ENCODE data around the gene TRIM8. TPM values are rescaled to one million over a fixed set of nuclear protein-coding genes. Genes with fewer than 3 reads are reported as not detected.

The TRIM8 gene
- polyA plus RNA-seq, 3 donors = 39.4 to 183 (median 41.4) TPM

GRCh38 chr10:102629661-102630614 is 14.3 kb upstream of the TRIM8 start:
- peaks cover 0 to under 1% (median 0%) of the 10 kb centered on the region in 3 donors for H3K27me3 Mint-ChIP-seq (ENCODE audit: low read depth in 3 of 3)

GRCh38 chr10:102630663-102631062 is 13.6 kb upstream of the TRIM8 start:
- Mint-ChIP-seq H3K9me3 (peaks cover 0 to 2% (median 0%) of the 10 kb centered on the region in 7 donors), H3K27me3 (ENCODE audit: low read depth in 3 of 3) (no peaks in the 10 kb centered on the region), H3K4me1 (peaks cover 68% of the 10 kb centered on the region), H3K4me3 (no peak overlapping the region), H3K36me3 (peaks cover 41 to 54% of the 10 kb centered on the region in 2 donors), H3K27ac (peak overlapping the region in 3 of 7 donors; percentile 56 to 96 (median 95))
- Histone ChIP-seq H3K4me1 (ENCODE audit: control insufficient read depth in 1 of 2, insufficient read depth in 2 of 2, low read length in 2 of 2) (peaks cover 62 to 67% of the 10 kb centered on the region in 2 donors), H2AFZ (ENCODE audit: insufficient read depth, low read depth, low read length, poor library complexity, severe bottlenecking) (no peak overlapping the region), H4K20me1 (ENCODE audit: insufficient read depth, low read length) (no peaks in the 10 kb centered on the region), H3K36me3 (replicated peaks in 1 of 2; ENCODE audit: control insufficient read depth in 1 of 2, insufficient read depth in 2 of 2, low read length in 2 of 2) (peaks cover 22 to 49% of the 10 kb centered on the region in 2 donors), H3K4me2 (replicated peaks; ENCODE audit: extremely low read depth, low read length, poor library complexity, severe bottlenecking) (no peak overlapping the region), H3K27me3 (ENCODE audit: control insufficient read depth in 2 of 2, insufficient read depth in 2 of 2, low read length in 2 of 2) (no peaks in the 10 kb centered on the region), H3K79me2 (ENCODE audit: insufficient read depth, low read length) (peaks cover 19% of the 10 kb centered on the region), H3K9ac (ENCODE audit: insufficient read depth, low read length, poor library complexity, severe bottlenecking) (no peak overlapping the region), H3K9me3 (replicated peaks in 1 of 2; ENCODE audit: control insufficient read depth in 1 of 2, insufficient read depth in 1 of 2, low read length in 2 of 2) (no peaks in the 10 kb centered on the region), H3K27ac (ENCODE audit: low read depth in 1 of 2, low read length in 2 of 2) (peak overlapping the region; percentile 96 to 99), H3K4me3 (replicated peaks in 1 of 3; ENCODE audit: low read depth in 2 of 3, low read length in 3 of 3) (no peak overlapping the region)
- intact Hi-C loops (cut with micrococcal nuclease) = no loop called here
- DNase-seq = no peak
- 100% methylated on average over 3 of the region's 6 CpGs for WGBS (ENCODE audit: insufficient coverage)
- TF ChIP-seq, protein P1, sequence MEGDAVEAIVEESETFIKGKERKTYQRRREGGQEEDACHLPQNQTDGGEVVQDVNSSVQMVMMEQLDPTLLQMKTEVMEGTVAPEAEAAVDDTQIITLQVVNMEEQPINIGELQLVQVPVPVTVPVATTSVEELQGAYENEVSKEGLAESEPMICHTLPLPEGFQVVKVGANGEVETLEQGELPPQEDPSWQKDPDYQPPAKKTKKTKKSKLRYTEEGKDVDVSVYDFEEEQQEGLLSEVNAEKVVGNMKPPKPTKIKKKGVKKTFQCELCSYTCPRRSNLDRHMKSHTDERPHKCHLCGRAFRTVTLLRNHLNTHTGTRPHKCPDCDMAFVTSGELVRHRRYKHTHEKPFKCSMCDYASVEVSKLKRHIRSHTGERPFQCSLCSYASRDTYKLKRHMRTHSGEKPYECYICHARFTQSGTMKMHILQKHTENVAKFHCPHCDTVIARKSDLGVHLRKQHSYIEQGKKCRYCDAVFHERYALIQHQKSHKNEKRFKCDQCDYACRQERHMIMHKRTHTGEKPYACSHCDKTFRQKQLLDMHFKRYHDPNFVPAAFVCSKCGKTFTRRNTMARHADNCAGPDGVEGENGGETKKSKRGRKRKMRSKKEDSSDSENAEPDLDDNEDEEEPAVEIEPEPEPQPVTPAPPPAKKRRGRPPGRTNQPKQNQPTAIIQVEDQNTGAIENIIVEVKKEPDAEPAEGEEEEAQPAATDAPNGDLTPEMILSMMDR (IDR thresholded peaks at IDR 0.05) = no peak

More at GRCh38 chr10:102629661-102630614, 14.3 kb upstream of the TRIM8 start:
- TF ChIP-seq, protein P1 (IDR thresholded peaks at IDR 0.05) = no peak
- Mint-ChIP-seq H3K9me3 (peaks cover 0 to 2% (median 0%) of the 10 kb centered on the region in 7 donors), H3K4me1 (peaks cover 66% of the 10 kb centered on the region), H3K4me3 (no peak overlapping the region), H3K27ac (peak overlapping the region in 4 of 7 donors; percentile 5 to 79 (median 68)), H3K36me3 (peaks cover 43 to 59% of the 10 kb centered on the region in 2 donors)
- Histone ChIP-seq H3K27ac (ENCODE audit: low read depth in 1 of 2, low read length in 2 of 2) (no peak overlapping the region), H3K4me2 (replicated peaks; ENCODE audit: extremely low read depth, low read length, poor library complexity, severe bottlenecking) (no peak overlapping the region), H3K36me3 (replicated peaks in 1 of 2; ENCODE audit: control insufficient read depth in 1 of 2, insufficient read depth in 2 of 2, low read length in 2 of 2) (peaks cover 22 to 49% of the 10 kb centered on the region in 2 donors), H3K4me3 (replicated peaks in 1 of 3; ENCODE audit: low read depth in 2 of 3, low read length in 3 of 3) (no peak overlapping the region), H2AFZ (ENCODE audit: insufficient read depth, low read depth, low read length, poor library complexity, severe bottlenecking) (no peak overlapping the region), H3K9me3 (replicated peaks in 1 of 2; ENCODE audit: control insufficient read depth in 1 of 2, insufficient read depth in 1 of 2, low read length in 2 of 2) (no peaks in the 10 kb centered on the region), H3K9ac (ENCODE audit: insufficient read depth, low read length, poor library complexity, severe bottlenecking) (no peak overlapping the region), H3K79me2 (ENCODE audit: insufficient read depth, low read length) (peaks cover 19% of the 10 kb centered on the region), H3K27me3 (ENCODE audit: control insufficient read depth in 2 of 2, insufficient read depth in 2 of 2, low read length in 2 of 2) (no peaks in the 10 kb centered on the region), H4K20me1 (ENCODE audit: insufficient read depth, low read length) (no peaks in the 10 kb centered on the region), H3K4me1 (ENCODE audit: control insufficient read depth in 1 of 2, insufficient read depth in 2 of 2, low read length in 2 of 2) (peaks cover 61 to 62% of the 10 kb centered on the region in 2 donors)
- no peak for DNase-seq
- 98% methylated on average over 16 of the region's 22 CpGs for WGBS (ENCODE audit: insufficient coverage)
- intact Hi-C loops (cut with micrococcal nuclease) = no loop called here
